Measurements from ENCODE around the gene PYGO2.

PYGO2 gene

GRCh38 chr1:154941333-154942013, 20.1 kb downstream of the PYGO2 start:
- DNase-seq (ENCODE audit: low read depth), result no peak

- no peak for DNase-seq (ENCODE audit: low read depth)
Observed at GRCh38 chr1:154940651-154941194, 20.9 kb downstream of the PYGO2 start.

- DNase-seq (ENCODE audit: low read depth), result no peak
Observed at GRCh38 chr1:154940213-154940560, 21.4 kb downstream of the PYGO2 start.

- no peak for DNase-seq (ENCODE audit: low read depth)
Observed at GRCh38 chr1:154938604-154939399, 22.8 kb downstream of the PYGO2 start.

GRCh38 chr1:154937988-154938386, 23.6 kb downstream of the PYGO2 start:
- DNase-seq (ENCODE audit: low read depth), result no peak

GRCh38 chr1:154937085-154937987, 24.2 kb downstream of the PYGO2 start:
- peak; percentile 78 for DNase-seq (ENCODE audit: low read depth)

GRCh38 chr1:154936555-154937084, 25.0 kb downstream of the PYGO2 start, which contains the start of gene PMVK:
TSS of gene PMVK (minus strand) at chr1:154936719. CDS start at chr1:154936685, 34 bp downstream.
- peak; percentile 84 for DNase-seq (ENCODE audit: low read depth)

- no peak for DNase-seq (ENCODE audit: low read depth)
Observed at GRCh38 chr1:154935749-154936554, 25.6 kb downstream of the PYGO2 start.

GRCh38 chr1:154934358-154934948, 27.1 kb downstream of the PYGO2 start:
- no peak for DNase-seq (ENCODE audit: low read depth)

GRCh38 chr1:154931940-154932487, 29.6 kb downstream of the PYGO2 start:
- DNase-seq (ENCODE audit: low read depth), result no peak

GRCh38 chr1:154926201-154926600, 35.4 kb downstream of the PYGO2 start:
- no peak for DNase-seq (ENCODE audit: low read depth)

GRCh38 chr1:154925335-154926170, 36.0 kb downstream of the PYGO2 start:
- no peak for DNase-seq (ENCODE audit: low read depth)

GRCh38 chr1:154923695-154924094, 37.9 kb downstream of the PYGO2 start:
- no peak for DNase-seq (ENCODE audit: low read depth)

- no peak for DNase-seq (ENCODE audit: low read depth)
Observed at GRCh38 chr1:154913273-154913672, 48.3 kb downstream of the PYGO2 start.

GRCh38 chr1:154912755-154913154, 48.8 kb downstream of the PYGO2 start:
- no peak for DNase-seq (ENCODE audit: low read depth)

GRCh38 chr1:154911691-154912550, 49.7 kb downstream of the PYGO2 start:
- DNase-seq (ENCODE audit: low read depth), result no peak

GRCh38 chr1:154910851-154911250, 50.7 kb downstream of the PYGO2 start:
- DNase-seq (ENCODE audit: low read depth), result no peak

GRCh38 chr1:154908937-154909336, 52.6 kb downstream of the PYGO2 start:
- DNase-seq (ENCODE audit: low read depth), result no peak

All from activated T-cell treated with anti-CD3 and anti-CD28 coated beads for 48 hours (primary cell).